Ascending aorta (tissue), 2 donors: ENCODE results near the gene SLC46A3. TPM values are rescaled to one million over a fixed set of nuclear protein-coding genes. Genes with fewer than 3 reads are reported as not detected.

Source experiments
- DNase-seq, 2 donors: peaks; one replicate each; pipeline ENCODE4 v3.0.0-alpha.2; 2019; ENCODE audit warnings: low spot score in 2 of 2
- H3K27ac ChIP-seq, 2 donors: fragments of 200-600 bp; sonication (generic); one replicate each; pipeline ENCODE4 v1.5.1; 2016 to 2017; ENCODE audit warnings: mild to moderate bottlenecking in 1 of 2
- H3K27me3 ChIP-seq: fragments of 200-600 bp; sonication (generic); one replicate; pipeline ENCODE4 v1.5.1; 2017
- H3K36me3 ChIP-seq, 2 donors: fragments of 200-600 bp; sonication (generic); one replicate each; pipeline ENCODE4 v1.5.1; 2016
- H3K4me1 ChIP-seq, 2 donors: fragments of 200-600 bp; sonication (generic); one replicate each; pipeline ENCODE4 v1.5.1; 2016 to 2017; ENCODE audit warnings: mild to moderate bottlenecking in 1 of 2
- H3K4me3 ChIP-seq, 2 donors: fragments of 200-600 bp; sonication (generic); one replicate each; pipeline ENCODE4 v1.5.1; 2016 to 2017; ENCODE audit warnings: mild to moderate bottlenecking in 1 of 2
- H3K9me3 ChIP-seq, 2 donors: fragments of 200-600 bp; sonication (generic); one replicate each; pipeline ENCODE4 v1.5.1; 2016
- CTCF ChIP-seq, 3 experiments: fragments of 200-600 bp in 2 of 3; fragments of 450-650 bp in 1 of 3; sonication (generic) in 2 of 3; IDR thresholded peaks; one replicate each; pipeline ENCODE4 v1.5.1; 2016 to 2019; ENCODE audit warnings: antibody characterized with exemption in 3 of 3, mild to moderate bottlenecking in 1 of 3, moderate library complexity in 1 of 3
- intact Hi-C: fragments of 100-400 bp; cut with DNase I; formaldehyde crosslinking; loops from one replicate; pipeline ENCODE4 v1.15.1; 2023
- total RNA-seq: library from RNA; depleted of rRNA; stranded (reverse); fragments of >200 nt; gene quantifications from one replicate; pipeline ENCODE4 v1.1.0, GENCODE V29; 2016

SLC46A3 gene
- total RNA-seq, 1 donor from 2014 or later = 2.8 TPM

GRCh38 chr13:28654276-28654675 is 64.5 kb downstream of the SLC46A3 start:
- intact Hi-C loops = loop anchor here (10.0 kb wide), 1 partner anchor 711 kb away; no protein-coding TSS in a partner anchor
- H3K9me3 ChIP-seq = no peaks in the 10 kb centered on the region
- no peaks in the 10 kb centered on the region for H3K27me3 ChIP-seq
- no peak overlapping the region for H3K27ac ChIP-seq
- no peaks in the 10 kb centered on the region for H3K36me3 ChIP-seq
- no peak for DNase-seq
- no peak for TF ChIP-seq CTCF (IDR thresholded peaks at IDR 0.05)
- H3K4me1 ChIP-seq = peaks cover 0 to 8% of the 10 kb centered on the region in 2 donors
- H3K4me3 ChIP-seq = no peak overlapping the region

- Histone ChIP-seq H3K36me3 (no peaks in the 10 kb centered on the region), H3K9me3 (no peaks in the 10 kb centered on the region), H3K4me1 (peaks cover 0 to 8% of the 10 kb centered on the region in 2 donors), H3K27ac (no peak overlapping the region), H3K27me3 (no peaks in the 10 kb centered on the region), H3K4me3 (no peak overlapping the region)
- no peak for DNase-seq
- no peak for TF ChIP-seq CTCF (IDR thresholded peaks at IDR 0.05)
- intact Hi-C loops = loop anchor here (10.0 kb wide), 1 partner anchor 712 kb away; no protein-coding TSS in a partner anchor
Measured at GRCh38 chr13:28653111-28653510, 65.7 kb downstream of the SLC46A3 start.

GRCh38 chr13:28651810-28652401 is 66.9 kb downstream of the SLC46A3 start:
- H3K27ac ChIP-seq = no peak overlapping the region
- no peak for TF ChIP-seq CTCF (IDR thresholded peaks at IDR 0.05)
- no peaks in the 10 kb centered on the region for H3K27me3 ChIP-seq
- H3K4me1 ChIP-seq = no peaks in the 10 kb centered on the region
- H3K9me3 ChIP-seq = no peaks in the 10 kb centered on the region
- H3K36me3 ChIP-seq = no peaks in the 10 kb centered on the region
- H3K4me3 ChIP-seq = no peak overlapping the region
- intact Hi-C loops = loop anchor here (10.0 kb wide), 1 partner anchor 713 kb away; no protein-coding TSS in a partner anchor
- no peak for DNase-seq

GRCh38 chr13:28650284-28650683 is 68.5 kb downstream of the SLC46A3 start:
- no peak for TF ChIP-seq CTCF (IDR thresholded peaks at IDR 0.05)
- Histone ChIP-seq H3K9me3 (no peaks in the 10 kb centered on the region), H3K27me3 (no peaks in the 10 kb centered on the region), H3K4me3 (no peak overlapping the region), H3K27ac (no peak overlapping the region), H3K4me1 (no peaks in the 10 kb centered on the region), H3K36me3 (no peaks in the 10 kb centered on the region)
- intact Hi-C loops = loop anchor here (10.0 kb wide), 1 partner anchor 715 kb away; no protein-coding TSS in a partner anchor
- DNase-seq = no peak

Other genes with a start within 250 kb of the SLC46A3 start
- gene FLT1, start 223.8 kb downstream of the SLC46A3 start, total RNA-seq = 46.0 TPM
- 25.0 TPM for gene POMP, start 59.8 kb downstream of the SLC46A3 start, total RNA-seq
- gene MTUS2, start 101.4 kb upstream of the SLC46A3 start, total RNA-seq = 8.9 TPM